Thyroid gland (tissue), 4 donors: ENCODE results near the gene DENND4C. TPM values are rescaled to one million over a fixed set of nuclear protein-coding genes. Genes with fewer than 3 reads are reported as not detected.

Experiments
- DNase-seq, 2 donors: peaks; one replicate each; pipeline ENCODE4 v3.0.0-alpha.2; 2019
- H3K27ac ChIP-seq, 3 donors: fragments of 200-600 bp; sonication (generic); 1 replicate in 2 of 3; 2 replicates in 1 of 3; pipeline ENCODE4 v1.5.1; 2016 to 2019; ENCODE audit warnings: mild to moderate bottlenecking in 1 of 3, moderate library complexity in 1 of 3
- H3K27me3 ChIP-seq: fragments of 200-600 bp; sonication (generic); one replicate; pipeline ENCODE4 v1.5.1; 2019
- H3K36me3 ChIP-seq, 2 donors: fragments of 200-600 bp; sonication (generic); one replicate each; pipeline ENCODE4 v1.5.1; 2016 to 2019
- H3K4me1 ChIP-seq, 2 donors: fragments of 200-600 bp; sonication (generic); one replicate each; pipeline ENCODE4 v1.5.1; 2017 to 2019
- H3K4me3 ChIP-seq, 3 donors: fragments of 200-600 bp; sonication (generic); replicated peaks in 1 of 3; 1 replicate in 2 of 3; 2 replicates in 1 of 3; pipeline ENCODE4 v1.5.1; 2016; ENCODE audit warnings: mild to moderate bottlenecking in 1 of 3
- H3K9me3 ChIP-seq: fragments of 200-600 bp; sonication (generic); one replicate; pipeline ENCODE4 v1.5.1; 2017
- POLR2A ChIP-seq, 2 donors: fragments of 450-650 bp; IDR thresholded peaks; one replicate each; pipeline ENCODE4 v1.6.1; 2017; ENCODE audit warnings: antibody characterized with exemption in 2 of 2, mild to moderate bottlenecking in 2 of 2, moderate library complexity in 1 of 2
- WGBS, 2 donors: methylation state at CpG; one replicate each; pipeline ENCODE4 v1.1.5; 2017; 5-methylcytosine and 5-hydroxymethylcytosine counted together
- intact Hi-C: fragments of 100-400 bp; cut with DNase I; formaldehyde crosslinking; loops from one replicate; pipeline ENCODE4 v1.15.1; 2023
- total RNA-seq, 4 donors: library from RNA; depleted of rRNA; stranded (reverse); fragments of >200 nt; gene quantifications; one replicate each; pipeline ENCODE4 v1.2.3, GENCODE V29; 2016
- TF ChIP-seq, protein P1 (sequence below), 6 experiments: fragments of 200-600 bp in 3 of 6; fragments of 450-650 bp in 3 of 6; sonication (generic) in 3 of 6; IDR thresholded peaks; one replicate each; pipeline ENCODE4 v1.5.1; 2016 to 2019; ENCODE audit warnings: antibody characterized with exemption in 6 of 6, mild to moderate bottlenecking in 2 of 6, inconsistent platforms in 1 of 6, moderate library complexity in 1 of 6

DENND4C gene
- total RNA-seq, 4 donors from 2014 or later = 99.5 to 135 (median 111) TPM

- intact Hi-C loops = no loop called here
- Histone ChIP-seq H3K27ac (no peak overlapping the region), H3K36me3 (peaks cover 47 to 62% of the 10 kb centered on the region in 2 donors), H3K27me3 (no peaks in the 10 kb centered on the region), H3K9me3 (no peaks in the 10 kb centered on the region), H3K4me3 (no peak overlapping the region), H3K4me1 (no peaks in the 10 kb centered on the region)
- WGBS, 2 donors = 83 to 88% methylated on average over 5 of the region's 5 CpGs
- no peak for DNase-seq
- no peak for TF ChIP-seq POLR2A (IDR thresholded peaks at IDR 0.05)
- TF ChIP-seq, protein P1, sequence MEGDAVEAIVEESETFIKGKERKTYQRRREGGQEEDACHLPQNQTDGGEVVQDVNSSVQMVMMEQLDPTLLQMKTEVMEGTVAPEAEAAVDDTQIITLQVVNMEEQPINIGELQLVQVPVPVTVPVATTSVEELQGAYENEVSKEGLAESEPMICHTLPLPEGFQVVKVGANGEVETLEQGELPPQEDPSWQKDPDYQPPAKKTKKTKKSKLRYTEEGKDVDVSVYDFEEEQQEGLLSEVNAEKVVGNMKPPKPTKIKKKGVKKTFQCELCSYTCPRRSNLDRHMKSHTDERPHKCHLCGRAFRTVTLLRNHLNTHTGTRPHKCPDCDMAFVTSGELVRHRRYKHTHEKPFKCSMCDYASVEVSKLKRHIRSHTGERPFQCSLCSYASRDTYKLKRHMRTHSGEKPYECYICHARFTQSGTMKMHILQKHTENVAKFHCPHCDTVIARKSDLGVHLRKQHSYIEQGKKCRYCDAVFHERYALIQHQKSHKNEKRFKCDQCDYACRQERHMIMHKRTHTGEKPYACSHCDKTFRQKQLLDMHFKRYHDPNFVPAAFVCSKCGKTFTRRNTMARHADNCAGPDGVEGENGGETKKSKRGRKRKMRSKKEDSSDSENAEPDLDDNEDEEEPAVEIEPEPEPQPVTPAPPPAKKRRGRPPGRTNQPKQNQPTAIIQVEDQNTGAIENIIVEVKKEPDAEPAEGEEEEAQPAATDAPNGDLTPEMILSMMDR (IDR thresholded peaks at IDR 0.05) = no peak
Measured at GRCh38 chr9:19371942-19372341, 141.4 kb downstream of the DENND4C start.

GRCh38 chr9:19372567-19372966 is 142.1 kb downstream of the DENND4C start:
- Histone ChIP-seq H3K36me3 (peaks cover 50 to 68% of the 10 kb centered on the region in 2 donors), H3K4me1 (peaks cover 0 to 2% of the 10 kb centered on the region in 2 donors), H3K27ac (no peak overlapping the region), H3K4me3 (no peak overlapping the region), H3K9me3 (no peaks in the 10 kb centered on the region), H3K27me3 (no peaks in the 10 kb centered on the region)
- WGBS, 2 donors = 89% methylated on average over 8 of the region's 8 CpGs
- no peak for TF ChIP-seq POLR2A (IDR thresholded peaks at IDR 0.05)
- TF ChIP-seq, protein P1 (IDR thresholded peaks at IDR 0.05) = no peak
- DNase-seq = no peak
- intact Hi-C loops = no loop called here

GRCh38 chr9:19373527-19373926 is 143.0 kb downstream of the DENND4C start:
- Histone ChIP-seq H3K4me1 (peaks cover 6 to 7% of the 10 kb centered on the region in 2 donors), H3K9me3 (no peaks in the 10 kb centered on the region), H3K27me3 (no peaks in the 10 kb centered on the region), H3K4me3 (no peak overlapping the region), H3K36me3 (peaks cover 59 to 72% of the 10 kb centered on the region in 2 donors), H3K27ac (no peak overlapping the region)
- DNase-seq = no peak
- TF ChIP-seq, protein P1 (IDR thresholded peaks at IDR 0.05) = no peak
- no peak for TF ChIP-seq POLR2A (IDR thresholded peaks at IDR 0.05)
- intact Hi-C loops = no loop called here

GRCh38 chr9:19375538-19375937 is 145.0 kb downstream of the DENND4C start:
- no peak for TF ChIP-seq POLR2A (IDR thresholded peaks at IDR 0.05)
- intact Hi-C loops = no loop called here
- Histone ChIP-seq H3K4me3 (no peak overlapping the region), H3K9me3 (no peaks in the 10 kb centered on the region), H3K36me3 (peaks cover 51 to 63% of the 10 kb centered on the region in 2 donors), H3K27ac (no peak overlapping the region), H3K4me1 (peaks cover 7 to 9% of the 10 kb centered on the region in 2 donors), H3K27me3 (no peaks in the 10 kb centered on the region)
- DNase-seq = no peak

GRCh38 chr9:19376931-19377330 is 146.4 kb downstream of the DENND4C start:
- Histone ChIP-seq H3K27me3 (no peaks in the 10 kb centered on the region), H3K4me1 (peaks cover 7 to 9% of the 10 kb centered on the region in 2 donors), H3K9me3 (no peaks in the 10 kb centered on the region), H3K27ac (no peak overlapping the region), H3K4me3 (no peak overlapping the region), H3K36me3 (peaks cover 39 to 56% of the 10 kb centered on the region in 2 donors)
- TF ChIP-seq, protein P1 (IDR thresholded peaks at IDR 0.05) = no peak
- TF ChIP-seq POLR2A (IDR thresholded peaks at IDR 0.05) = no peak
- no peak for DNase-seq
- 80 to 82% methylated on average over 2 of the region's 2 CpGs for WGBS, 2 donors
- intact Hi-C loops = no loop called here

- TF ChIP-seq POLR2A (IDR thresholded peaks at IDR 0.05) = no peak
- TF ChIP-seq, protein P1 (IDR thresholded peaks at IDR 0.05) = no peak
- Histone ChIP-seq H3K4me3 (no peak overlapping the region), H3K27me3 (no peaks in the 10 kb centered on the region), H3K9me3 (no peaks in the 10 kb centered on the region), H3K27ac (no peak overlapping the region), H3K36me3 (peaks cover 36 to 47% of the 10 kb centered on the region in 2 donors), H3K4me1 (peaks cover 7 to 9% of the 10 kb centered on the region in 2 donors)
- 90% methylated on average over 4 of the region's 4 CpGs for WGBS, 2 donors
- no peak for DNase-seq
- intact Hi-C loops = no loop called here
Measured at GRCh38 chr9:19378164-19378563, 147.7 kb downstream of the DENND4C start.
